Raji (cell line): ENCODE results near the gene ATP2A1.

Source experiments
- POLR2A ChIP-seq: IDR thresholded peaks from 2 replicates; pipeline ENCODE4 v1.6.1; 2011; ENCODE audit warnings: low read depth, low read length, control low read depth; ENCODE audit not compliant: insufficient read depth

Gene ATP2A1

GRCh38 chr16:28931801-28932225 lies 53.5 kb downstream of the ATP2A1 start, which contains the start of gene CD19:
TSS of gene CD19 (plus strand) at chr16:28931971. CDS start at chr16:28932001, 30 bp downstream.
- TF ChIP-seq POLR2A = peak; percentile 92

DNA sequence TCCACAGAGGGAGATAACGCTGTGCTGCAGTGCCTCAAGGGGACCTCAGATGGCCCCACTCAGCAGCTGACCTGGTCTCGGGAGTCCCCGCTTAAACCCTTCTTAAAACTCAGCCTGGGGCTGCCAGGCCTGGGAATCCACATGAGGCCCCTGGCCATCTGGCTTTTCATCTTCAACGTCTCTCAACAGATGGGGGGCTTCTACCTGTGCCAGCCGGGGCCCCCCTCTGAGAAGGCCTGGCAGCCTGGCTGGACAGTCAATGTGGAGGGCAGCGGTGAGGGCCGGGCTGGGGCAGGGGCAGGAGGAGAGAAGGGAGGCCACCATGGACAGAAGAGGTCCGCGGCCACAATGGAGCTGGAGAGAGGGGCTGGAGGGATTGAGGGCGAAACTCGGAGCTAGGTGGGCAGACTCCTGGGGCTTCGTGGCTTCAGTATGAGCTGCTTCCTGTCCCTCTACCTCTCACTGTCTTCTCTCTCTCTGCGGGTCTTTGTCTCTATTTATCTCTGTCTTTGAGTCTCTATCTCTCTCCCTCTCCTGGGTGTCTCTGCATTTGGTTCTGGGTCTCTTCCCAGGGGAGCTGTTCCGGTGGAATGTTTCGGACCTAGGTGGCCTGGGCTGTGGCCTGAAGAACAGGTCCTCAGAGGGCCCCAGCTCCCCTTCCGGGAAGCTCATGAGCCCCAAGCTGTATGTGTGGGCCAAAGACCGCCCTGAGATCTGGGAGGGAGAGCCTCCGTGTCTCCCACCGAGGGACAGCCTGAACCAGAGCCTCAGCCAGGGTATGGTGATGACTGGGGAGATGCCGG lies 54.3 kb downstream of the ATP2A1 start:
- TF ChIP-seq POLR2A = no peak; the same call in 1 of the 2 replicates

DNA sequence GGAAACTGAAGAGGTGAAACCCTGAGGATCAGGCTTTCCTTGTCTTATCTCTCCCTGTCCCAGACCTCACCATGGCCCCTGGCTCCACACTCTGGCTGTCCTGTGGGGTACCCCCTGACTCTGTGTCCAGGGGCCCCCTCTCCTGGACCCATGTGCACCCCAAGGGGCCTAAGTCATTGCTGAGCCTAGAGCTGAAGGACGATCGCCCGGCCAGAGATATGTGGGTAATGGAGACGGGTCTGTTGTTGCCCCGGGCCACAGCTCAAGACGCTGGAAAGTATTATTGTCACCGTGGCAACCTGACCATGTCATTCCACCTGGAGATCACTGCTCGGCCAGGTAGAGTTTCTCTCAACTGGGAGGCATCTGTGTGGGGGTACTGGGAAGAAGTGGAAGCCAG lies 54.9 kb downstream of the ATP2A1 start:
- TF ChIP-seq POLR2A = no peak

GRCh38 chr16:28935346-28935745 lies 57.1 kb downstream of the ATP2A1 start:
- TF ChIP-seq POLR2A = no peak

DNA sequence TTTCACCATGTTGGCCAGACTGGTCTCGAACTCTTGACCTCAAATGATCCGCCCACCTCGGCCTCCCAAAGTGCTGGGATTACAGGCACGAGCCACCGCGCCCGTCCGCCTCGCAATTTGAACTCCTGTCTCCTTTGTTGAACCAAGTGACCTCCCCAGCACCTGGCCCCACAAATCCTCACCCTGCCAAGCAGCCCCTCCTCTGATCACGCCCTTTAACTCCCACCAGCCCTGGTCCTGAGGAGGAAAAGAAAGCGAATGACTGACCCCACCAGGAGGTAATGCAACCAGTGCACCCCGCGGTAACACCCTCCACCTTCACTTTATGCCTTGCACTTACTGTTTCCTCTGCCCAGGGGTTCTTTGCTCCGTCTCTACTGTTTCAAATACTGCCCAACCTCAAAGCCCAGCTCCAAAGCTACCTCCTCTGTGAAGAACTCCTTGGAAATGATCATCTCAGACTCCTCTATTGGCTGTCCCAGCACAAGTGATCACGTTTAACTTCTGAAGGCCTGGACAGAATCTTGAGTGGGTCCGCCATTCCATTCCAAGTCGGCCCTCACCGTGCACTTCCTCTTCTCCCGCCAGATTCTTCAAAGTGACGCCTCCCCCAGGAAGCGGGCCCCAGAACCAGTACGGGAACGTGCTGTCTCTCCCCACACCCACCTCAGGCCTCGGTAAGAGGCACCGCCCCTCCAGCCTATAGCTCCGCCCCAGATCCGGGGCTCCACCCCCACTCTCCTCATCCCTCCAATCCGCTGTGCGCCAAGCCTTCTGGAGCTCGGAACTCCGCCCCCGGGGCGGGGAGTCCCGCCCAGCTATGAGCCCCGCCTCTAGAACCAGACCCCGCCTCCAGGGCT lies 57.9 kb downstream of the ATP2A1 start:
- no peak for TF ChIP-seq POLR2A

GRCh38 chr16:28936784-28937155 lies 58.5 kb downstream of the ATP2A1 start:
- TF ChIP-seq POLR2A = no peak

- no peak for TF ChIP-seq POLR2A
Observed at GRCh38 chr16:28937222-28937876, 59.1 kb downstream of the ATP2A1 start.

- TF ChIP-seq POLR2A = no peak
Observed at GRCh38 chr16:28938721-28939120, 60.4 kb downstream of the ATP2A1 start.

DNA sequence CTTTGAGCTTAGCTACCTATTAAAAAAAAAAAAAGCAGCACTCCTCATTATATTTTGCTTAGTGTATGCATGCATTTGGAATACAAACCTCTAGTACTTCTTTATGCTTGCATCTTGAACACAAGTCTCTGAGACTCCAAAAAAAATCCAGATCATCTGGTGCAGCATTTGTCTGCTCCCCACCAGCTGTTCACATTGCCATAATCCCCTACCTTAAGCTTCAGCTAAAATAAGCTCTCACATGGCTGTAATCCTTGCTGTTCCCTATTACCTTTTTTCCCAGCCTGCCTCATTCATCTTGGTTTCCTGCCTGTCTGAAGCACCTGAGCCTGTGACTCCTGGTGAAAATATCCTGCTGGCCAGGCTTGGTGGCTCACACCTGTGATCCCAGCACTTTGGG lies 65.0 kb downstream of the ATP2A1 start:
- no peak for TF ChIP-seq POLR2A

DNA sequence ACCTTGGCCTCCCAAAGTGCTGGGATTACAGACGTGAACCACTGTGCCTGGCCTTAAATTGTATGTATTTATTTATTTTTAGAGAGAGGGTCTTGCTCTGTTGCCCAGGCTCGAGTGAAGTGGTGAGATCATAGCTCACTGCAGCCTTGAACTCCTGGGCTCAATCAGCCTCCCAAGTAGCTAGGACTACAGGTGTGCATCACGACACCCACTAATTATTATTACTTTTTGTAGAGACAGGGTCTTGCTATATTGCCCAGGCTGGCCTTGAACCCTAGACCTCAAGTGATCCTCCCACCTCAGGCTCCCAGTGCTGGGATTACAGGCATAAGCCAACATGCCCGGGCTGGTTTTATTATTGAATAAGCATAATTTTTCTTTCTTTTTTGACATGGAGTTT lies 68.4 kb downstream of the ATP2A1 start:
- TF ChIP-seq POLR2A = no peak

DNA sequence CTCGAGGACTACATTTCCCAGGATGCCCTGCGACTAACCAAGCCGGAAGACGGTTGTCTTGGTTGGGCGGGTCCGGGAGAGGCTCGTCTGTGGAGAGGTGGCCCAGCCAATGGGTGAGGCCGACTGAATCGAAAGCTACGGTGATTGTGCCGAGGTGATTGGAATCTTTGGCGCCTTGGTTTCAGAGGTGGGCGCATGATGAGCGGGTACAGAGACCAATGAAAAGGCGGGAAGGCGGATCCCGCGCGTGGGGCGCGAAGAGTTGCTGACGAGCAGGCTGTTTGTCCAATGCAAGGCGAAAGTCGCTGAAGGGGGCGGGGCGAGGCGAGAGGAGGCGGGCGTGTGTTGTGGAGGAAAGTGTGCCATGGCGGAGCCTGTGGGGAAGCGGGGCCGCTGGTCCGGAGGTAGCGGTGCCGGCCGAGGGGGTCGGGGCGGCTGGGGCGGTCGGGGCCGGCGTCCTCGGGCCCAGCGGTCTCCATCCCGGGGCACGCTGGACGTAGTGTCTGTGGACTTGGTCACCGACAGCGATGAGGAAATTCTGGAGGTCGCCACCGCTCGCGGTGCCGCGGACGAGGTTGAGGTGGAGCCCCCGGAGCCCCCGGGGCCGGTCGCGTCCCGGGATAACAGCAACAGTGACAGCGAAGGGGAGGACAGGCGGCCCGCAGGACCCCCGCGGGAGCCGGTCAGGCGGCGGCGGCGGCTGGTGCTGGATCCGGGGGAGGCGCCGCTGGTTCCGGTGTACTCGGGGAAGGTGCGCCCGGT lies 72.5 kb downstream of the ATP2A1 start, which contains the start of gene NFATC2IP:
TSS of gene NFATC2IP (plus strand) at position 290 of the 762 bp plus-strand sequence. CDS start at position 365, 75 bp downstream.
- TF ChIP-seq POLR2A = peak; percentile 79

- TF ChIP-seq POLR2A = no peak
Observed at GRCh38 chr16:28951410-28951943, 73.2 kb downstream of the ATP2A1 start.
